Right lobe of liver (tissue), 4 donors: ENCODE measurements around the gene CASP1.

Experiments
- POLR2A ChIP-seq: fragments of 450-650 bp; IDR thresholded peaks from one replicate; pipeline ENCODE4 v1.6.1; 2017; ENCODE audit warnings: antibody characterized with exemption, mild to moderate bottlenecking
- TF ChIP-seq, protein P1 (sequence below), 4 donors: fragments of 200-600 bp in 3 of 4; fragments of 450-650 bp in 1 of 4; IDR thresholded peaks; one replicate each; pipeline versions ENCODE4 v1.5.1 to v1.8.0; 2016 to 2022; ENCODE audit warnings: antibody characterized with exemption in 4 of 4, mild to moderate bottlenecking in 2 of 4
- donor health status: DM: no; HTN: no; CAD: no.
- donor health status: DM: no; HTN: no; CAD: no.
- donor health status: DM: no; HTN: yes; CAD: no.

DNA sequence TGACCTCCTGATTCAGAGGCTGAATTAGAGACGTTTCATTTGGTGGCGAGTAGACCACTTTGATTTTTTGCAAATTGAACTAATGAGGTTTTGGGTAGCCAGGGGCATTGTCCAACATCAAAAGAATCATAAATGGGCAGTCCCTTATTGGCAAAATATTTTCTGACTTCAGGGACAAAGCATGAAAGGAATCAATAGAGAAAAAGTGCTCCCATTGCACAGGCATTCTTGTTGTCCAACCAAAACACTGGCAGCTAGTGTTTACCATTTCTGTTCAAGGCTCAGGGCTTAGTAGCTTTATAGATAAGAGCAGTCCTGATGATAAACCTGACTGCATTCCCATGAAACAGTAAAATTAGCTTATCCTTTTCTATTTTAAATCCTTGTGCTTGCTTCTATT, 16.6 kb upstream of the CASP1 start:
- TF ChIP-seq, protein P1, sequence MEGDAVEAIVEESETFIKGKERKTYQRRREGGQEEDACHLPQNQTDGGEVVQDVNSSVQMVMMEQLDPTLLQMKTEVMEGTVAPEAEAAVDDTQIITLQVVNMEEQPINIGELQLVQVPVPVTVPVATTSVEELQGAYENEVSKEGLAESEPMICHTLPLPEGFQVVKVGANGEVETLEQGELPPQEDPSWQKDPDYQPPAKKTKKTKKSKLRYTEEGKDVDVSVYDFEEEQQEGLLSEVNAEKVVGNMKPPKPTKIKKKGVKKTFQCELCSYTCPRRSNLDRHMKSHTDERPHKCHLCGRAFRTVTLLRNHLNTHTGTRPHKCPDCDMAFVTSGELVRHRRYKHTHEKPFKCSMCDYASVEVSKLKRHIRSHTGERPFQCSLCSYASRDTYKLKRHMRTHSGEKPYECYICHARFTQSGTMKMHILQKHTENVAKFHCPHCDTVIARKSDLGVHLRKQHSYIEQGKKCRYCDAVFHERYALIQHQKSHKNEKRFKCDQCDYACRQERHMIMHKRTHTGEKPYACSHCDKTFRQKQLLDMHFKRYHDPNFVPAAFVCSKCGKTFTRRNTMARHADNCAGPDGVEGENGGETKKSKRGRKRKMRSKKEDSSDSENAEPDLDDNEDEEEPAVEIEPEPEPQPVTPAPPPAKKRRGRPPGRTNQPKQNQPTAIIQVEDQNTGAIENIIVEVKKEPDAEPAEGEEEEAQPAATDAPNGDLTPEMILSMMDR (IDR thresholded peaks at IDR 0.05): no peak
- no peak for TF ChIP-seq POLR2A
